ENCODE measurements around the gene BSPRY. TPM values are rescaled to one million over a fixed set of nuclear protein-coding genes. Genes with fewer than 3 reads are reported as not detected.

The BSPRY gene
- total and polyA plus RNA-seq, 2 of the 13 experiments (the other 11 are each of a cell fraction or from before 2014, with no cell fraction given) = 0.09 to 0.26 TPM

DNA sequence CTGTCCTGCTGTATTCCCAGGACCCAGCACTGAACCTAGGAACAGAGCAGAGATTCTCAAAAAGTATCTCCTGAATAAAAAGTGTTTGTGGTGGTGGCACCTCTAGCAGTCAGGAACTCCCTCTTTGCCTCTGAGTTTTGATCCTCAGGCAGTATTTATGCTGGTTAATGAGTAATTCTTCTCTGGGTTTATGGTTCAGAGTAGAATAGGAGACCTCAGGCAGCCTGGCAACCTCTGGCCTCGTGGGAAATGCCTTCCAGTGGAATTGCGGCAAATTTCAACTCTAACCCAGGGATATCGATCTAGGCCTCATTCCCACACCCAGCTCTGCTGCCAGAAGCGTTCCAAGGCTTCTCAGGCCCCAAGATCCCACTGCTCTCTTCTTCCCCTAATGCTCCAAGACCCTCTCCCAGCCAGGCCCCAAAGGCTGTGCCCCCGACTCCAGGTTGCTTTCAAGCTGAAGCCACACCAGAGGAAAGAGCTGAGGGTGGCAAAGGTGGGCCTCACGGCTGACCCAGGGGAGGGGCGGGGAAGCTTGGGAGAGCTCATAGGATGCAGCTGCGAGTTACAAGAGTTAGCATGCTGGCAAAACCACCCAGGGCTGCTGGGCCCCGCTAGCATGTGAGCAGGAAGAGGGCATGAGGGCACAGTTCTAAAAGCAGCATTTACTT lies 38.4 kb downstream of the BSPRY start (continued):
- no peak for TF ChIP-seq ZBTB49 (CRISPR knock-in tag; IDR thresholded peaks at IDR 0.05; ENCODE audit: borderline replicate concordance)
- TF ChIP-seq SMYD3 (CRISPR knock-in tag; IDR thresholded peaks at IDR 0.05) = 0 out of 2 replicates have a peak, but pooled peaks have one; percentile 23
- no peak for TF ChIP-seq ZNF724P (CRISPR knock-in tag; IDR thresholded peaks at IDR 0.05; ENCODE audit: borderline replicate concordance)
- TF ChIP-seq ZSCAN9 (CRISPR knock-in tag; IDR thresholded peaks at IDR 0.05; ENCODE audit: borderline replicate concordance) = peak; percentile 39; the same call in 1 of the 2 replicates
- no peak for TF ChIP-seq MZF1 (CRISPR knock-in tag; IDR thresholded peaks at IDR 0.05; ENCODE audit: borderline replicate concordance)
- TF ChIP-seq U2AF1 (optimal IDR thresholded peaks at IDR 0.05; ENCODE audit: low read depth, low read length) = no peak
- no peak for TF ChIP-seq ZNF773 (CRISPR knock-in tag; IDR thresholded peaks at IDR 0.05; ENCODE audit: borderline replicate concordance)
- TF ChIP-seq, protein P1, sequence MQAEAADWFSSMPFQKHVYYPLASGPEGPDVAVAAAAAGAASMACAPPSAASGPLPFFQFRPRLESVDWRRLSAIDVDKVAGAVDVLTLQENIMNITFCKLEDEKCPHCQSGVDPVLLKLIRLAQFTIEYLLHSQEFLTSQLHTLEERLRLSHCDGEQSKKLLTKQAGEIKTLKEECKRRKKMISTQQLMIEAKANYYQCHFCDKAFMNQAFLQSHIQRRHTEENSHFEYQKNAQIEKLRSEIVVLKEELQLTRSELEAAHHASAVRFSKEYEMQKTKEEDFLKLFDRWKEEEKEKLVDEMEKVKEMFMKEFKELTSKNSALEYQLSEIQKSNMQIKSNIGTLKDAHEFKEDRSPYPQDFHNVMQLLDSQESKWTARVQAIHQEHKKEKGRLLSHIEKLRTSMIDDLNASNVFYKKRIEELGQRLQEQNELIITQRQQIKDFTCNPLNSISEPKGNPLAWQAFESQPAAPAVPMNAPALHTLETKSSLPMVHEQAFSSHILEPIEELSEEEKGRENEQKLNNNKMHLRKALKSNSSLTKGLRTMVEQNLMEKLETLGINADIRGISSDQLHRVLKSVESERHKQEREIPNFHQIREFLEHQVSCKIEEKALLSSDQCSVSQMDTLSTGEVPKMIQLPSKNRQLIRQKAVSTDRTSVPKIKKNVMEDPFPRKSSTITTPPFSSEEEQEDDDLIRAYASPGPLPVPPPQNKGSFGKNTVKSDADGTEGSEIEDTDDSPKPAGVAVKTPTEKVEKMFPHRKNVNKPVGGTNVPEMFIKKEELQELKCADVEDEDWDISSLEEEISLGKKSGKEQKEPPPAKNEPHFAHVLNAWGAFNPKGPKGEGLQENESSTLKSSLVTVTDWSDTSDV (CRISPR knock-in tag; IDR thresholded peaks at IDR 0.05) = no peak
- TF ChIP-seq, protein P2, sequence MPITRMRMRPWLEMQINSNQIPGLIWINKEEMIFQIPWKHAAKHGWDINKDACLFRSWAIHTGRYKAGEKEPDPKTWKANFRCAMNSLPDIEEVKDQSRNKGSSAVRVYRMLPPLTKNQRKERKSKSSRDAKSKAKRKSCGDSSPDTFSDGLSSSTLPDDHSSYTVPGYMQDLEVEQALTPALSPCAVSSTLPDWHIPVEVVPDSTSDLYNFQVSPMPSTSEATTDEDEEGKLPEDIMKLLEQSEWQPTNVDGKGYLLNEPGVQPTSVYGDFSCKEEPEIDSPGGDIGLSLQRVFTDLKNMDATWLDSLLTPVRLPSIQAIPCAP (CRISPR knock-in tag; IDR thresholded peaks at IDR 0.05; ENCODE audit: low read depth) = no peak
- TF ChIP-seq AGO2 (optimal IDR thresholded peaks at IDR 0.05; ENCODE audit: low read depth, low read length) = no peak
- TF ChIP-seq, protein P3, sequence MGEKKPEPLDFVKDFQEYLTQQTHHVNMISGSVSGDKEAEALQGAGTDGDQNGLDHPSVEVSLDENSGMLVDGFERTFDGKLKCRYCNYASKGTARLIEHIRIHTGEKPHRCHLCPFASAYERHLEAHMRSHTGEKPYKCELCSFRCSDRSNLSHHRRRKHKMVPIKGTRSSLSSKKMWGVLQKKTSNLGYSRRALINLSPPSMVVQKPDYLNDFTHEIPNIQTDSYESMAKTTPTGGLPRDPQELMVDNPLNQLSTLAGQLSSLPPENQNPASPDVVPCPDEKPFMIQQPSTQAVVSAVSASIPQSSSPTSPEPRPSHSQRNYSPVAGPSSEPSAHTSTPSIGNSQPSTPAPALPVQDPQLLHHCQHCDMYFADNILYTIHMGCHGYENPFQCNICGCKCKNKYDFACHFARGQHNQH (CRISPR knock-in tag; IDR thresholded peaks at IDR 0.05) = peak; percentile 77; the same call in 1 of the 2 replicates
- TF ChIP-seq, protein P4, sequence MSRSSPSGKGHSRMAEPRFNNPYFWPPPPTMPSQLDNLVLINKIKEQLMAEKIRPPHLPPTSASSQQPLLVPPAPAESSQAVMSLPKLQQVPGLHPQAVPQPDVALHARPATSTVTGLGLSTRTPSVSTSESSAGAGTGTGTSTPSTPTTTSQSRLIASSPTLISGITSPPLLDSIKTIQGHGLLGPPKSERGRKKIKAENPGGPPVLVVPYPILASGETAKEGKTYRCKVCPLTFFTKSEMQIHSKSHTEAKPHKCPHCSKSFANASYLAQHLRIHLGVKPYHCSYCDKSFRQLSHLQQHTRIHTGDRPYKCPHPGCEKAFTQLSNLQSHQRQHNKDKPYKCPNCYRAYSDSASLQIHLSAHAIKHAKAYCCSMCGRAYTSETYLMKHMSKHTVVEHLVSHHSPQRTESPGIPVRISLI (CRISPR knock-in tag; IDR thresholded peaks at IDR 0.05; ENCODE audit: borderline replicate concordance) = no peak
- TF ChIP-seq ZFP36 (IDR thresholded peaks at IDR 0.05; ENCODE audit: borderline replicate concordance, low read depth, low read length, partially characterized antibody) = no peak
- TF ChIP-seq, protein P5, sequence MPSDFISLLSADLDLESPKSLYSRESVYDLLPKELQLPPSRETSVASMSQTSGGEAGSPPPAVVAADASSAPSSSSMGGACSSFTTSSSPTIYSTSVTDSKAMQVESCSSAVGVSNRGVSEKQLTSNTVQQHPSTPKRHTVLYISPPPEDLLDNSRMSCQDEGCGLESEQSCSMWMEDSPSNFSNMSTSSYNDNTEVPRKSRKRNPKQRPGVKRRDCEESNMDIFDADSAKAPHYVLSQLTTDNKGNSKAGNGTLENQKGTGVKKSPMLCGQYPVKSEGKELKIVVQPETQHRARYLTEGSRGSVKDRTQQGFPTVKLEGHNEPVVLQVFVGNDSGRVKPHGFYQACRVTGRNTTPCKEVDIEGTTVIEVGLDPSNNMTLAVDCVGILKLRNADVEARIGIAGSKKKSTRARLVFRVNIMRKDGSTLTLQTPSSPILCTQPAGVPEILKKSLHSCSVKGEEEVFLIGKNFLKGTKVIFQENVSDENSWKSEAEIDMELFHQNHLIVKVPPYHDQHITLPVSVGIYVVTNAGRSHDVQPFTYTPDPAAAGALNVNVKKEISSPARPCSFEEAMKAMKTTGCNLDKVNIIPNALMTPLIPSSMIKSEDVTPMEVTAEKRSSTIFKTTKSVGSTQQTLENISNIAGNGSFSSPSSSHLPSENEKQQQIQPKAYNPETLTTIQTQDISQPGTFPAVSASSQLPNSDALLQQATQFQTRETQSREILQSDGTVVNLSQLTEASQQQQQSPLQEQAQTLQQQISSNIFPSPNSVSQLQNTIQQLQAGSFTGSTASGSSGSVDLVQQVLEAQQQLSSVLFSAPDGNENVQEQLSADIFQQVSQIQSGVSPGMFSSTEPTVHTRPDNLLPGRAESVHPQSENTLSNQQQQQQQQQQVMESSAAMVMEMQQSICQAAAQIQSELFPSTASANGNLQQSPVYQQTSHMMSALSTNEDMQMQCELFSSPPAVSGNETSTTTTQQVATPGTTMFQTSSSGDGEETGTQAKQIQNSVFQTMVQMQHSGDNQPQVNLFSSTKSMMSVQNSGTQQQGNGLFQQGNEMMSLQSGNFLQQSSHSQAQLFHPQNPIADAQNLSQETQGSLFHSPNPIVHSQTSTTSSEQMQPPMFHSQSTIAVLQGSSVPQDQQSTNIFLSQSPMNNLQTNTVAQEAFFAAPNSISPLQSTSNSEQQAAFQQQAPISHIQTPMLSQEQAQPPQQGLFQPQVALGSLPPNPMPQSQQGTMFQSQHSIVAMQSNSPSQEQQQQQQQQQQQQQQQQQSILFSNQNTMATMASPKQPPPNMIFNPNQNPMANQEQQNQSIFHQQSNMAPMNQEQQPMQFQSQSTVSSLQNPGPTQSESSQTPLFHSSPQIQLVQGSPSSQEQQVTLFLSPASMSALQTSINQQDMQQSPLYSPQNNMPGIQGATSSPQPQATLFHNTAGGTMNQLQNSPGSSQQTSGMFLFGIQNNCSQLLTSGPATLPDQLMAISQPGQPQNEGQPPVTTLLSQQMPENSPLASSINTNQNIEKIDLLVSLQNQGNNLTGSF (CRISPR knock-in tag; IDR thresholded peaks at IDR 0.05) = peak; percentile 62; the same call in 1 of the 2 replicates
